Panc1 (cell line): Measurements from ENCODE around the gene CDCA7. TPM values are rescaled to one million over a fixed set of nuclear protein-coding genes. Genes with fewer than 3 reads are reported as not detected.

Experiments
- ATAC-seq: fragments of 200-7000 bp; cut with Tn5 transposase; 2 replicates; pipeline ENCODE4 v1.9.1; 2020; ENCODE audit warnings: mild to moderate bottlenecking, moderate library complexity
- BruUV-seq: library from RNA; stranded (reverse); fragments of 400-500 nt; replicated peaks from 2 replicates; lab custom pipeline; 2021; lab: Mats Ljungman, UMichigan
- CTCF ChIA-PET: fragments of 300-600 bp; sonication (Branson Sonifier 250); formaldehyde crosslinking; loops from one replicate; lab custom pipeline; 2022; ENCODE audit warnings: antibody characterized with exemption; lab: Charles Lee
- POLR2A ChIA-PET: fragments of 300-600 bp; sonication (Branson Sonifier 250); formaldehyde crosslinking; loops from one replicate; lab custom pipeline; 2022; ENCODE audit warnings: antibody characterized with exemption; lab: Charles Lee
- DNase-seq: peaks from one replicate; pipeline ENCODE4 v3.0.0-alpha.2; 2010; ENCODE audit warnings: low read depth, low spot score
- H3K27ac ChIP-seq: 2 replicates; pipeline ENCODE4 v1.5.1; 2011; ENCODE audit warnings: mild to moderate bottlenecking, low read length, inconsistent platforms
- H3K27me3 ChIP-seq: fragments of 200-500 bp; sonication (Bioruptor generic); 2 replicates; pipeline ENCODE4 v1.6.0; 2014; ENCODE audit warnings: low read length, inconsistent platforms; ENCODE audit not compliant: control insufficient read depth, insufficient read depth
- H3K36me3 ChIP-seq: fragments of 200-500 bp; sonication (Bioruptor generic); 2 replicates; pipeline ENCODE4 v1.5.1; 2014; ENCODE audit warnings: inconsistent platforms, mild to moderate bottlenecking, low read length, moderate library complexity; ENCODE audit not compliant: control insufficient read depth, insufficient read depth
- H3K4me1 ChIP-seq: 2 replicates; pipeline ENCODE4 v1.5.1; 2011; ENCODE audit warnings: inconsistent platforms, mild to moderate bottlenecking, low read length, moderate library complexity; ENCODE audit not compliant: control insufficient read depth, insufficient read depth
- H3K4me3 ChIP-seq, 2 experiments: 2 replicates each; pipeline ENCODE4 v1.5.1; 2011 to 2012; ENCODE audit warnings: low read depth in 2 of 2, low read length in 2 of 2, mild to moderate bottlenecking in 2 of 2, inconsistent platforms in 1 of 2, moderate library complexity in 1 of 2
- H3K9me3 ChIP-seq: fragments of 200-500 bp; sonication (Bioruptor generic); 2 replicates; pipeline ENCODE4 v1.5.1; 2014; ENCODE audit warnings: low read depth, mild to moderate bottlenecking, inconsistent platforms, low read length, moderate library complexity; ENCODE audit not compliant: control insufficient read depth, insufficient read depth
- CTCF ChIP-seq: fragments of 450-650 bp; IDR thresholded peaks from 2 replicates; pipeline ENCODE4 v1.5.1; 2017; ENCODE audit warnings: mild to moderate bottlenecking
- POLR2AphosphoS5 ChIP-seq: IDR thresholded peaks from 2 replicates; pipeline ENCODE4 v1.6.1; 2012; ENCODE audit warnings: mild to moderate bottlenecking, low read depth, low read length, moderate library complexity
- REST ChIP-seq, 2 experiments: IDR thresholded peaks; 2 replicates each; pipeline ENCODE4 v1.6.1; 2011 to 2012; ENCODE audit warnings: low read depth in 2 of 2, control low read depth in 1 of 2, low read length in 1 of 2, mild to moderate bottlenecking in 1 of 2, moderate library complexity in 1 of 2; ENCODE audit not compliant: insufficient read depth in 1 of 2
- SIN3A ChIP-seq: IDR thresholded peaks from 2 replicates; pipeline ENCODE4 v1.6.1; 2012; ENCODE audit warnings: low read depth, mild to moderate bottlenecking, low read length, moderate library complexity, borderline replicate concordance; ENCODE audit not compliant: insufficient read depth
- TCF7L2 ChIP-seq: IDR thresholded peaks from 2 replicates; pipeline ENCODE4 v1.6.1; 2011; ENCODE audit warnings: mild to moderate bottlenecking, low read depth, low read length, inconsistent platforms
- in situ Hi-C: cut with HindIII; loops from 2 replicates; pipeline ENCODE4 v1.10.0; 2016; ENCODE audit warnings: low sequenced_read_pairs, low pct_unique_long_range_greater_than_20kb
- intact Hi-C: fragments of 100-400 bp; cut with micrococcal nuclease; formaldehyde crosslinking; loops from one replicate; pipeline ENCODE4 v1.10.0; 2022; ENCODE audit not compliant: unreplicated experiment
- total RNA-seq: library from RNA; stranded (reverse); gene quantifications from one replicate; pipeline ENCODE4 v1.2.1, GENCODE V29; 2021; ENCODE audit not compliant: unreplicated experiment

The CDCA7 gene
- total RNA-seq, 1 experiment from 2014 or later: 60.5 TPM

GRCh38 chr2:173402405-173402974 is 47.8 kb downstream of the CDCA7 start:
- Histone ChIP-seq H3K4me1 (peaks cover 21% of the 10 kb centered on the region; the same call in 1 of the 2 replicates), H3K9me3 (no peaks in the 10 kb centered on the region), H3K4me3 (peak overlapping the region; percentile 28 to 49), H3K36me3 (no peaks in the 10 kb centered on the region), H3K27ac (peak overlapping the region; percentile 72), H3K27me3 (no peaks in the 10 kb centered on the region)
- BruUV-seq: no TSS peak
- ATAC-seq (peak; percentile 98), DNase-seq (peak; percentile 66)
- in situ Hi-C loops (no loop called here), intact Hi-C loops (loop anchor here (1.0 to 5.0 kb wide), 4 partner anchors 46 to 940 kb away; no protein-coding TSS in a partner anchor)
- CTCF ChIA-PET: interaction anchor here (0.6 to 3.2 kb wide), 4 partner anchors 9 to 948 kb away, joined by 3 to 18 read pairs (median 8); no protein-coding TSS in a partner anchor
- POLR2A ChIA-PET: no interaction called here
- TF ChIP-seq REST (IDR thresholded peaks at IDR 0.05; ENCODE audit: insufficient read depth in 1 of 2, low read depth in 2 of 2, low read length in 1 of 2) (no peak), POLR2AphosphoS5 (no peak), CTCF (peak; percentile 90)

- H3K4me3 ChIP-seq: no peak overlapping the region
- ATAC-seq: no peak
- POLR2A ChIA-PET: no interaction called here
Measured at GRCh38 chr2:173404841-173405750, 50.4 kb downstream of the CDCA7 start.

More at GRCh38 chr2:173404841-173405750, 50.4 kb downstream of the CDCA7 start:
- Histone ChIP-seq H3K9me3 (no peaks in the 10 kb centered on the region), H3K36me3 (no peaks in the 10 kb centered on the region), H3K27me3 (no peaks in the 10 kb centered on the region), H3K4me1 (peaks cover 21% of the 10 kb centered on the region; the same call in 1 of the 2 replicates), H3K27ac (no peak overlapping the region)
- CTCF ChIA-PET: no interaction called here
- in situ Hi-C loops (no loop called here), intact Hi-C loops (loop anchor here (5.0 kb wide), 1 partner anchor 342 kb away; no protein-coding TSS in a partner anchor)
- DNase-seq: no peak
- TF ChIP-seq REST (IDR thresholded peaks at IDR 0.05; ENCODE audit: insufficient read depth in 1 of 2, low read depth in 2 of 2, low read length in 1 of 2): no peak
- TF ChIP-seq SIN3A: no peak
- TF ChIP-seq CTCF: no peak
- TF ChIP-seq POLR2AphosphoS5: no peak
- TF ChIP-seq TCF7L2: no peak
- no TSS peak for BruUV-seq
